Neural progenitor cell (in vitro differentiated cells): ENCODE measurements around the gene MPPED2. TPM values are rescaled to one million over a fixed set of nuclear protein-coding genes. Genes with fewer than 3 reads are reported as not detected.

Experiments used
- DNase-seq: peaks from one replicate; pipeline ENCODE4 v3.0.0-alpha.2; 2016; ENCODE audit warnings: low spot score
- H2AFZ ChIP-seq: fragments of 200-600 bp; sonication (generic); replicated peaks from 2 replicates; pipeline ENCODE4 v1.6.1; 2016; ENCODE audit warnings: antibody characterized with exemption
- H3F3A ChIP-seq: fragments of 200-600 bp; sonication (generic); 2 replicates; pipeline ENCODE4 v1.6.1; 2016; ENCODE audit warnings: antibody characterized with exemption, low read depth
- H3K27ac ChIP-seq: fragments of 200-600 bp; sonication (generic); 2 replicates; pipeline ENCODE4 v1.5.1; 2016; ENCODE audit warnings: mild to moderate bottlenecking
- H3K27me3 ChIP-seq: fragments of 200-600 bp; sonication (generic); 2 replicates; pipeline ENCODE4 v1.6.1; 2016; ENCODE audit warnings: mild to moderate bottlenecking, moderate library complexity
- H3K36me3 ChIP-seq: fragments of 200-600 bp; sonication (generic); 2 replicates; pipeline ENCODE4 v1.5.1; 2016
- H3K4me1 ChIP-seq: fragments of 200-600 bp; sonication (generic); 2 replicates; pipeline ENCODE4 v1.6.1; 2016; ENCODE audit warnings: mixed run types
- H3K4me2 ChIP-seq: fragments of 200-600 bp; sonication (generic); 2 replicates; pipeline ENCODE4 v1.6.1; 2016
- H3K4me3 ChIP-seq: fragments of 200-600 bp; sonication (generic); 2 replicates; pipeline ENCODE4 v1.5.1; 2016
- H3K79me2 ChIP-seq: fragments of 200-600 bp; sonication (generic); 2 replicates; pipeline ENCODE4 v1.6.1; 2016; ENCODE audit warnings: low read depth
- H3K9ac ChIP-seq: fragments of 200-600 bp; sonication (generic); 2 replicates; pipeline ENCODE4 v1.6.1; 2016
- H3K9me3 ChIP-seq: fragments of 200-600 bp; sonication (generic); 2 replicates; pipeline ENCODE4 v1.5.1; 2016; ENCODE audit warnings: low read depth
- H4K20me1 ChIP-seq: fragments of 200-600 bp; sonication (generic); 2 replicates; pipeline ENCODE4 v1.6.1; 2016; ENCODE audit warnings: low read depth
- H3K27ac Mint-ChIP-seq: 3 replicates; pipeline ENCODE4 v1.8.0; 2021; ENCODE audit warnings: mixed read lengths
- H3K27me3 Mint-ChIP-seq: 2 replicates; pipeline ENCODE4 v1.8.0; 2022; ENCODE audit warnings: low read depth, mild to moderate bottlenecking, inconsistent platforms, moderate library complexity, mixed read lengths; ENCODE audit not compliant: insufficient read depth
- H3K36me3 Mint-ChIP-seq: 3 replicates; pipeline ENCODE4 v1.8.0; 2021; ENCODE audit warnings: mixed read lengths
- H3K4me1 Mint-ChIP-seq: 3 replicates; pipeline ENCODE4 v1.8.0; 2021; ENCODE audit warnings: mixed read lengths
- H3K4me3 Mint-ChIP-seq: 3 replicates; pipeline ENCODE4 v1.8.0; 2021; ENCODE audit warnings: mild to moderate bottlenecking, moderate library complexity, mixed read lengths
- H3K9me3 Mint-ChIP-seq: 3 replicates; pipeline ENCODE4 v1.8.0; 2020; ENCODE audit warnings: mixed read lengths
- CTCF ChIP-seq: fragments of 200-600 bp; sonication (generic); IDR thresholded peaks from 2 replicates; pipeline ENCODE4 v1.5.1; 2017; ENCODE audit warnings: antibody characterized with exemption, mild to moderate bottlenecking
- EZH2 ChIP-seq: fragments of 200-600 bp; sonication (generic); IDR thresholded peaks from 2 replicates; pipeline ENCODE4 v1.6.1; 2017; ENCODE audit warnings: antibody characterized with exemption, mild to moderate bottlenecking, moderate library complexity
- EZH2phosphoT487 ChIP-seq: fragments of 200-600 bp; sonication (generic); IDR thresholded peaks from 2 replicates; pipeline ENCODE4 v1.6.1; 2017; ENCODE audit warnings: antibody characterized with exemption
- total RNA-seq: library from RNA; depleted of rRNA; stranded (reverse); fragments of >200 nt; gene quantifications from 2 replicates; pipeline ENCODE4 v1.2.3, GENCODE V29; 2015; ENCODE audit warnings: low replicate concordance

Gene MPPED2
- total RNA-seq, 1 donor from 2014 or later = 3.4 TPM

GRCh38 chr11:30465623-30466022 is 120.5 kb downstream of the MPPED2 start:
- no peaks in the 10 kb centered on the region for H4K20me1 ChIP-seq
- no peak overlapping the region for H3K4me2 ChIP-seq
- no peaks in the 10 kb centered on the region for H3K9me3 Mint-ChIP-seq
- no peaks in the 10 kb centered on the region for H3K36me3 Mint-ChIP-seq
- H3K79me2 ChIP-seq = no peaks in the 10 kb centered on the region
- TF ChIP-seq CTCF (no peak), EZH2 (no peak), EZH2phosphoT487 (no peak)
- H3K4me1 Mint-ChIP-seq = peaks cover 6% of the 10 kb centered on the region
- no peaks in the 10 kb centered on the region for H3K27me3 ChIP-seq
- H3K4me3 ChIP-seq = no peak overlapping the region
- H3K27ac ChIP-seq = no peak overlapping the region
- peaks cover 10% of the 10 kb centered on the region for H3K4me1 ChIP-seq
- no peak overlapping the region for H3K27ac Mint-ChIP-seq
- H3F3A ChIP-seq = no peaks in the 10 kb centered on the region
- DNase-seq = no peak
- H3K9ac ChIP-seq = no peak overlapping the region
- no peak overlapping the region for H3K4me3 Mint-ChIP-seq
- H3K36me3 ChIP-seq = no peaks in the 10 kb centered on the region
- no peak overlapping the region for H2AFZ ChIP-seq
- no peaks in the 10 kb centered on the region for H3K9me3 ChIP-seq
- H3K27me3 Mint-ChIP-seq = peaks cover 2% of the 10 kb centered on the region

- no peaks in the 10 kb centered on the region for H3F3A ChIP-seq
- H3K4me1 Mint-ChIP-seq = peaks cover 6% of the 10 kb centered on the region
- no peaks in the 10 kb centered on the region for H4K20me1 ChIP-seq
- no peaks in the 10 kb centered on the region for H3K9me3 Mint-ChIP-seq
- no peak overlapping the region for H3K27ac ChIP-seq
- no peak overlapping the region for H2AFZ ChIP-seq
- H3K27ac Mint-ChIP-seq = no peak overlapping the region
- no peak overlapping the region for H3K9ac ChIP-seq
- no peaks in the 10 kb centered on the region for H3K9me3 ChIP-seq
- no peaks in the 10 kb centered on the region for H3K36me3 ChIP-seq
- peaks cover 3% of the 10 kb centered on the region for H3K27me3 Mint-ChIP-seq
- DNase-seq = no peak
- no peak overlapping the region for H3K4me2 ChIP-seq
- H3K4me3 Mint-ChIP-seq = no peak overlapping the region
- TF ChIP-seq EZH2 (no peak), EZH2phosphoT487 (no peak), CTCF (no peak)
- H3K4me3 ChIP-seq = no peak overlapping the region
- H3K4me1 ChIP-seq = peaks cover 10% of the 10 kb centered on the region
- H3K36me3 Mint-ChIP-seq = no peaks in the 10 kb centered on the region
- no peaks in the 10 kb centered on the region for H3K79me2 ChIP-seq
- H3K27me3 ChIP-seq = no peaks in the 10 kb centered on the region
Measured at GRCh38 chr11:30465192-30465591, 121.0 kb downstream of the MPPED2 start.

- H3K36me3 Mint-ChIP-seq = no peaks in the 10 kb centered on the region
- no peak for DNase-seq
- no peak overlapping the region for H3K4me3 Mint-ChIP-seq
- TF ChIP-seq EZH2phosphoT487 = no peak
- no peak for TF ChIP-seq EZH2
- TF ChIP-seq CTCF = no peak
- H3K4me1 Mint-ChIP-seq = peaks cover 6% of the 10 kb centered on the region
- Histone ChIP-seq H4K20me1 (no peaks in the 10 kb centered on the region), H3K4me1 (peaks cover 10% of the 10 kb centered on the region), H3K27me3 (no peaks in the 10 kb centered on the region), H3K27ac (no peak overlapping the region), H3K4me3 (no peak overlapping the region), H3F3A (no peaks in the 10 kb centered on the region), H2AFZ (no peak overlapping the region), H3K36me3 (no peaks in the 10 kb centered on the region), H3K9me3 (no peaks in the 10 kb centered on the region), H3K79me2 (no peaks in the 10 kb centered on the region), H3K9ac (no peak overlapping the region), H3K4me2 (no peak overlapping the region)
- no peaks in the 10 kb centered on the region for H3K9me3 Mint-ChIP-seq
- H3K27ac Mint-ChIP-seq = no peak overlapping the region
- peaks cover 4% of the 10 kb centered on the region for H3K27me3 Mint-ChIP-seq
Measured at GRCh38 chr11:30463266-30463665, 122.9 kb downstream of the MPPED2 start.

GRCh38 chr11:30462421-30462820 is 123.7 kb downstream of the MPPED2 start:
- no peak overlapping the region for H3K4me3 Mint-ChIP-seq
- H3K4me2 ChIP-seq = no peak overlapping the region
- no peaks in the 10 kb centered on the region for H3K79me2 ChIP-seq
- H3K4me1 Mint-ChIP-seq = peaks cover 6% of the 10 kb centered on the region
- no peak for DNase-seq
- no peaks in the 10 kb centered on the region for H3K36me3 Mint-ChIP-seq
- H2AFZ ChIP-seq = no peak overlapping the region
- H3K36me3 ChIP-seq = no peaks in the 10 kb centered on the region
- H3K27me3 ChIP-seq = no peaks in the 10 kb centered on the region
- no peaks in the 10 kb centered on the region for H3F3A ChIP-seq
- no peak overlapping the region for H3K4me3 ChIP-seq
- peaks cover 4% of the 10 kb centered on the region for H3K27me3 Mint-ChIP-seq
- H3K9ac ChIP-seq = no peak overlapping the region
- H4K20me1 ChIP-seq = no peaks in the 10 kb centered on the region
- peaks cover 9% of the 10 kb centered on the region for H3K4me1 ChIP-seq
- H3K9me3 ChIP-seq = no peaks in the 10 kb centered on the region
- H3K27ac ChIP-seq = no peak overlapping the region
- H3K9me3 Mint-ChIP-seq = no peaks in the 10 kb centered on the region
- TF ChIP-seq EZH2phosphoT487 = no peak
- no peak for TF ChIP-seq CTCF
- no peak for TF ChIP-seq EZH2
- no peak overlapping the region for H3K27ac Mint-ChIP-seq
